K562 (cell line): ENCODE data around the gene CYRIA. TPM values are rescaled to one million over a fixed set of nuclear protein-coding genes. Genes with fewer than 3 reads are reported as not detected.

Experiments
- BRF1 ChIP-seq: IDR thresholded peaks from 3 replicates; pipeline ENCODE4 v1.6.1; 2011; ENCODE audit warnings: borderline replicate concordance, mild to moderate bottlenecking; ENCODE audit not compliant: insufficient read length; ENCODE audit errors: extremely low read depth
- EZH2 ChIP-seq: IDR thresholded peaks from 2 replicates; pipeline ENCODE4 v1.6.1; 2012; ENCODE audit warnings: low read depth, mild to moderate bottlenecking, inconsistent platforms, low read length, borderline replicate concordance
- L3MBTL2 ChIP-seq: fragments of 450-650 bp; IDR thresholded peaks from 2 replicates; pipeline ENCODE4 v1.6.1; 2016; ENCODE audit warnings: mild to moderate bottlenecking, moderate library complexity
- MECOM ChIP-seq: fragments of 250-450 bp; sonication (Bioruptor Pico); IDR thresholded peaks from 2 replicates; pipeline ENCODE4 v1.8.0; 2022; ENCODE audit warnings: inconsistent platforms
- NR2C1 ChIP-seq, 2 experiments: fragments of 450-650 bp; IDR thresholded peaks; 2 replicates each; pipeline ENCODE4 v1.6.1; 2017; ENCODE audit warnings: mild to moderate bottlenecking in 2 of 2, antibody characterized with exemption in 1 of 2, inconsistent platforms in 1 of 2, missing compliant biosample characterization in 1 of 2, missing genetic modification characterization in 1 of 2
- PHF20 ChIP-seq: fragments of 450-650 bp; IDR thresholded peaks from 2 replicates; pipeline ENCODE4 v1.6.1; 2018; ENCODE audit not compliant: partially characterized antibody
- PYGO2 ChIP-seq: fragments of 450-650 bp; IDR thresholded peaks from 2 replicates; pipeline ENCODE4 v1.6.1; 2016; ENCODE audit warnings: mild to moderate bottlenecking, missing genetic modification characterization, moderate library complexity, missing compliant biosample characterization
- SFPQ ChIP-seq: fragments of 200-400 bp; formaldehyde crosslinking; IDR thresholded peaks from 2 replicates; pipeline ENCODE4 v1.6.1; 2017; ENCODE audit warnings: mild to moderate bottlenecking, low read depth, low read length, moderate library complexity
- SRF ChIP-seq, 2 experiments: fragments of 250-450, 450-650 bp in 1 of 2; sonication (Bioruptor Pico) in 1 of 2; sonication (generic) in 1 of 2; formaldehyde crosslinking; IDR thresholded peaks; 2 replicates each; pipeline versions ENCODE4 v1.5.0 to v1.5.1; 2020 to 2022; ENCODE audit warnings: mild to moderate bottlenecking in 1 of 2, missing genetic modification reagents in 1 of 2
- TCFL5 ChIP-seq: fragments of 250-450 bp; sonication (Bioruptor Pico); conservative IDR thresholded peaks from 2 replicates; pipeline ENCODE4 v1.6.1; 2021; ENCODE audit warnings: mild to moderate bottlenecking, moderate library complexity, matching md5 sums
- ZBTB1 ChIP-seq: sonication (generic); formaldehyde crosslinking; IDR thresholded peaks from 2 replicates; pipeline ENCODE4 v1.8.1; 2023; ENCODE audit warnings: missing genetic modification reagents, low read depth, mild to moderate bottlenecking, borderline replicate concordance
- ZBTB9 ChIP-seq: fragments of 450-650 bp; formaldehyde crosslinking; IDR thresholded peaks from 2 replicates; pipeline ENCODE4 v1.4.0; 2020; ENCODE audit warnings: mild to moderate bottlenecking, moderate library complexity
- ZNF184 ChIP-seq: sonication (generic); formaldehyde crosslinking; IDR thresholded peaks from 2 replicates; pipeline ENCODE4 v1.5.0; 2020; ENCODE audit warnings: missing genetic modification reagents
- ZNF282 ChIP-seq: sonication (generic); formaldehyde crosslinking; IDR thresholded peaks from 2 replicates; pipeline ENCODE4 v1.8.1; 2023; ENCODE audit warnings: missing genetic modification reagents
- ZNF445 ChIP-seq: fragments of 250-450 bp; sonication (Bioruptor Pico); IDR thresholded peaks from 2 replicates; pipeline ENCODE4 v1.4.0; 2020; ENCODE audit warnings: low read depth, mild to moderate bottlenecking, moderate library complexity
- polyA plus RNA-seq, 8 experiments: library from polyadenylated mRNA; depleted of rRNA in 4 of 8; stranded (reverse) in 5 of 8; unstranded in 3 of 8; fragments of >200 nt; fragmentation: Nextera tagmentation in 2 of 8; fragmentation: Illumina TruSeq in 1 of 8; extraction: Ambion mirVana in 2 of 8; extraction: Trizol in 1 of 8; gene quantifications; 2 replicates each; pipeline versions ENCODE4 v1.2.1 to v1.2.3, GENCODE V29; 2011 to 2014; ENCODE audit warnings: inconsistent platforms in 1 of 8, missing spikeins in 1 of 8
- total RNA-seq, 7 experiments: library from RNA; depleted of rRNA in 6 of 7; stranded (reverse); fragments of >200 nt in 6 of 7; fragmentation: Illumina TruSeq in 2 of 7; extraction: Trizol in 2 of 7; gene quantifications; 2 replicates each; pipeline versions ENCODE4 v1.2.1 to v1.2.3, GENCODE V29; 2011 to 2021; ENCODE audit warnings: low replicate concordance in 1 of 7
- TF ChIP-seq, protein P1 (sequence below), 2 experiments: fragments of 200-800 bp in 1 of 2; sonication (Bioruptor generic) in 1 of 2; sonication (generic) in 1 of 2; formaldehyde crosslinking in 1 of 2; IDR thresholded peaks in 1 of 2; conservative IDR thresholded peaks in 1 of 2; 2 replicates each; pipeline versions ENCODE4 v1.5.0 to v1.6.1; 2016 to 2020; ENCODE audit warnings: missing compliant biosample characterization in 1 of 2, missing genetic modification characterization in 1 of 2, missing genetic modification reagents in 1 of 2
- TF ChIP-seq, protein P2 (sequence below): fragments of 250-450 bp; sonication (Bioruptor Pico); IDR thresholded peaks from 2 replicates; pipeline ENCODE4 v1.8.0; 2021; ENCODE audit warnings: mild to moderate bottlenecking, moderate library complexity

The CYRIA gene
- total and polyA plus RNA-seq, 9 of the 15 experiments (the other 6 are each of a cell fraction or from before 2014, with no cell fraction given): 0.84 to 5.6 (median 3.0) TPM

DNA sequence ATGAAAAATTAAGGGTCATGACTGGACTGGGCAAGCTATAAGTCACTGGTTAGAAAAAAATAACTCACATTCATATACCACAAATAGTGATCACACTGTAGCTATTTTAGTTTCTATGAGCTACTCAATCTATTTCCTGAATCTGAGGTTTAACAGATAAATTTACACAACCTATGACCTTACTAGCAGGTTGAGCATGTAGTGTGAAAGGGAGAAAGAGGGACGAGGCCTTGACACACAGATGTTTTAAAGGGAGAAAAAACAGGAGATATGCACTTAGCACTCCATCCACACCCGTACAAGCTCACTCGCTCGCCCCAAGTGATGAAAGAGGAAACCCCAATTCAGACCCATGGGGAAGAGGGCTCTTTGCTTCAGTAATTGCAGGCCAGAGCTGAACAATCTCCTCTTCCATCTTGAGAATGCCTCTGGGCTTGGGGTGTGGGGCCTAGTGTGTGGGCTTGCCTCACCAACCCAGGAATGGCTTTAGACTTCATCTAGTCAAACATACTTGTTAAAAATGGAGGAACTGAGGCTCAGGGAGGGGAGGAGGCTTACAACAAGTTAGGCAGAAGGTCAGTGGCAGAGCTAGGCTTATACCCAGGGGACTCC is 10.7 kb downstream of the CYRIA start (continued):
- TF ChIP-seq ZBTB1 (no peak), ZBTB9 (CRISPR knock-in tag) (0 out of 2 replicates have a peak, but pooled peaks have one; percentile 12), EZH2 (no peak), NR2C1 (IDR thresholded peaks at IDR 0.05) (no peak), NR2C1 (tag; IDR thresholded peaks at IDR 0.05) (0 out of 2 replicates have a peak, but pooled peaks have one; percentile 44), BRF1 (no peak), SRF (CRISPR knock-in tag; IDR thresholded peaks at IDR 0.05) (no peak), ZNF184 (CRISPR knock-in tag) (no peak), SFPQ (no peak), PHF20 (no peak), ZNF282 (CRISPR knock-in tag) (no peak), PYGO2 (tag) (no peak), TCFL5 (CRISPR knock-in tag) (no peak), L3MBTL2 (0 out of 2 replicates have a peak, but pooled peaks have one; percentile 14), MECOM (CRISPR knock-in tag) (no peak), ZNF445 (CRISPR knock-in tag) (no peak)
- TF ChIP-seq, protein P1, sequence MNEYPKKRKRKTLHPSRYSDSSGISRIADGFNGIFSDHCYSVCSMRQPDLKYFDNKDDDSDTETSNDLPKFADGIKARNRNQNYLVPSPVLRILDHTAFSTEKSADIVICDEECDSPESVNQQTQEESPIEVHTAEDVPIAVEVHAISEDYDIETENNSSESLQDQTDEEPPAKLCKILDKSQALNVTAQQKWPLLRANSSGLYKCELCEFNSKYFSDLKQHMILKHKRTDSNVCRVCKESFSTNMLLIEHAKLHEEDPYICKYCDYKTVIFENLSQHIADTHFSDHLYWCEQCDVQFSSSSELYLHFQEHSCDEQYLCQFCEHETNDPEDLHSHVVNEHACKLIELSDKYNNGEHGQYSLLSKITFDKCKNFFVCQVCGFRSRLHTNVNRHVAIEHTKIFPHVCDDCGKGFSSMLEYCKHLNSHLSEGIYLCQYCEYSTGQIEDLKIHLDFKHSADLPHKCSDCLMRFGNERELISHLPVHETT (CRISPR knock-in tag; conservative IDR thresholded peaks at IDR 0.05 in 1 of 2, IDR thresholded peaks at IDR 0.05 in 1 of 2): peak in 1 of 2 experiments; percentile 29; a peak in 1 of 4 replicates
- TF ChIP-seq, protein P2, sequence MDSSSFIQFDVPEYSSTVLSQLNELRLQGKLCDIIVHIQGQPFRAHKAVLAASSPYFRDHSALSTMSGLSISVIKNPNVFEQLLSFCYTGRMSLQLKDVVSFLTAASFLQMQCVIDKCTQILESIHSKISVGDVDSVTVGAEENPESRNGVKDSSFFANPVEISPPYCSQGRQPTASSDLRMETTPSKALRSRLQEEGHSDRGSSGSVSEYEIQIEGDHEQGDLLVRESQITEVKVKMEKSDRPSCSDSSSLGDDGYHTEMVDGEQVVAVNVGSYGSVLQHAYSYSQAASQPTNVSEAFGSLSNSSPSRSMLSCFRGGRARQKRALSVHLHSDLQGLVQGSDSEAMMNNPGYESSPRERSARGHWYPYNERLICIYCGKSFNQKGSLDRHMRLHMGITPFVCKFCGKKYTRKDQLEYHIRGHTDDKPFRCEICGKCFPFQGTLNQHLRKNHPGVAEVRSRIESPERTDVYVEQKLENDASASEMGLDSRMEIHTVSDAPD (CRISPR knock-in tag): no peak
